Sigmoid colon (tissue), 4 donors: ENCODE measurements around the gene MOB3A.

Experiments
- EP300 ChIP-seq, 4 donors: sonication (generic); formaldehyde crosslinking; IDR thresholded peaks; one replicate each; pipeline ENCODE4 v1.6.1; 2017; ENCODE audit warnings: antibody characterized with exemption in 4 of 4
- POLR2A ChIP-seq, 2 donors: fragments of 450-650 bp; IDR thresholded peaks; one replicate each; pipeline ENCODE4 v1.6.1; 2016; ENCODE audit warnings: antibody characterized with exemption in 2 of 2, mild to moderate bottlenecking in 2 of 2, moderate library complexity in 2 of 2
- POLR2AphosphoS5 ChIP-seq, 4 donors: sonication (generic); formaldehyde crosslinking; IDR thresholded peaks; one replicate each; pipeline ENCODE4 v1.6.1; 2017; ENCODE audit warnings: antibody characterized with exemption in 4 of 4
- TF ChIP-seq, protein P1 (sequence below), 4 experiments: fragments of 450-650 bp in 3 of 4; fragments of 200-600 bp in 1 of 4; IDR thresholded peaks; one replicate each; pipeline ENCODE4 v1.5.1; 2016 to 2019; ENCODE audit warnings: antibody characterized with exemption in 4 of 4, mild to moderate bottlenecking in 3 of 4, moderate library complexity in 2 of 4

- TF ChIP-seq POLR2AphosphoS5 (IDR thresholded peaks at IDR 0.05) (no peak), EP300 (IDR thresholded peaks at IDR 0.05) (no peak), POLR2A (IDR thresholded peaks at IDR 0.05) (no peak)
- TF ChIP-seq, protein P1, sequence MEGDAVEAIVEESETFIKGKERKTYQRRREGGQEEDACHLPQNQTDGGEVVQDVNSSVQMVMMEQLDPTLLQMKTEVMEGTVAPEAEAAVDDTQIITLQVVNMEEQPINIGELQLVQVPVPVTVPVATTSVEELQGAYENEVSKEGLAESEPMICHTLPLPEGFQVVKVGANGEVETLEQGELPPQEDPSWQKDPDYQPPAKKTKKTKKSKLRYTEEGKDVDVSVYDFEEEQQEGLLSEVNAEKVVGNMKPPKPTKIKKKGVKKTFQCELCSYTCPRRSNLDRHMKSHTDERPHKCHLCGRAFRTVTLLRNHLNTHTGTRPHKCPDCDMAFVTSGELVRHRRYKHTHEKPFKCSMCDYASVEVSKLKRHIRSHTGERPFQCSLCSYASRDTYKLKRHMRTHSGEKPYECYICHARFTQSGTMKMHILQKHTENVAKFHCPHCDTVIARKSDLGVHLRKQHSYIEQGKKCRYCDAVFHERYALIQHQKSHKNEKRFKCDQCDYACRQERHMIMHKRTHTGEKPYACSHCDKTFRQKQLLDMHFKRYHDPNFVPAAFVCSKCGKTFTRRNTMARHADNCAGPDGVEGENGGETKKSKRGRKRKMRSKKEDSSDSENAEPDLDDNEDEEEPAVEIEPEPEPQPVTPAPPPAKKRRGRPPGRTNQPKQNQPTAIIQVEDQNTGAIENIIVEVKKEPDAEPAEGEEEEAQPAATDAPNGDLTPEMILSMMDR (IDR thresholded peaks at IDR 0.05) = no peak
Observed at GRCh38 chr19:2034729-2035589, 61.2 kb downstream of the MOB3A start.
